Nephron progenitor cell (in vitro differentiated cells): ENCODE results near the gene ANKRD66.

Source experiments
- DNase-seq: peaks from one replicate; pipeline ENCODE4 v3.0.0; 2021
- H3K27ac Mint-ChIP-seq: 2 replicates; pipeline ENCODE4 v1.8.0; 2021; ENCODE audit warnings: mild to moderate bottlenecking, moderate library complexity, mixed read lengths
- H3K27me3 Mint-ChIP-seq: 2 replicates; pipeline ENCODE4 v1.8.0; 2021; ENCODE audit warnings: mild to moderate bottlenecking, low read depth, mixed read lengths; ENCODE audit not compliant: poor library complexity
- H3K36me3 Mint-ChIP-seq: 2 replicates; pipeline ENCODE4 v1.8.0; 2021; ENCODE audit warnings: low read depth, mixed read lengths
- H3K4me1 Mint-ChIP-seq: 2 replicates; pipeline ENCODE4 v1.8.0; 2021; ENCODE audit warnings: mixed read lengths
- H3K4me3 Mint-ChIP-seq: 2 replicates; pipeline ENCODE4 v1.8.0; 2021; ENCODE audit warnings: mild to moderate bottlenecking, moderate library complexity, mixed read lengths
- H3K9me3 Mint-ChIP-seq: 2 replicates; pipeline ENCODE4 v1.8.0; 2021; ENCODE audit warnings: mild to moderate bottlenecking, moderate library complexity, mixed read lengths
- CTCF ChIP-seq: fragments of 200-600 bp; sonication (generic); IDR thresholded peaks from 2 replicates; pipeline ENCODE4 v1.5.0; 2021; ENCODE audit warnings: antibody characterized with exemption

ANKRD66 gene

GRCh38 chr6:46746696-46747095, at the start of gene ANKRD66:
Gene ANKRD66, plus strand, starts transcription at chr6:46746933. Its CDS starts 5,016 bp downstream, at chr6:46751949.
- H3K4me1 Mint-ChIP-seq, result no peaks in the 10 kb centered on the region
- H3K9me3 Mint-ChIP-seq, result no peaks in the 10 kb centered on the region
- DNase-seq, result peak; percentile 10
- no peak within 1 kb of the TSS for H3K4me3 Mint-ChIP-seq
- H3K36me3 Mint-ChIP-seq, result no peaks in the 10 kb centered on the region
- no peak for TF ChIP-seq CTCF
- H3K27ac Mint-ChIP-seq, result peak within 1 kb of the TSS; percentile 1
- H3K27me3 Mint-ChIP-seq, result peaks cover 6% of the 10 kb centered on the region

GRCh38 chr6:46699970-46700369, 46.8 kb upstream of the ANKRD66 start:
- H3K36me3 Mint-ChIP-seq, result no peaks in the 10 kb centered on the region
- H3K27me3 Mint-ChIP-seq, result peaks cover 9% of the 10 kb centered on the region
- no peak overlapping the region for H3K4me3 Mint-ChIP-seq
- peaks cover 6% of the 10 kb centered on the region for H3K4me1 Mint-ChIP-seq
- H3K9me3 Mint-ChIP-seq, result no peaks in the 10 kb centered on the region
- no peak for TF ChIP-seq CTCF
- no peak overlapping the region for H3K27ac Mint-ChIP-seq
- DNase-seq, result no peak

- no peak for DNase-seq
- Mint-ChIP-seq H3K36me3 (no peaks in the 10 kb centered on the region), H3K27ac (no peak overlapping the region), H3K27me3 (peaks cover 9% of the 10 kb centered on the region), H3K4me3 (no peak overlapping the region), H3K4me1 (peaks cover 19% of the 10 kb centered on the region), H3K9me3 (peaks cover 5% of the 10 kb centered on the region)
- TF ChIP-seq CTCF, result no peak
Measured at GRCh38 chr6:46704562-46704961, 42.2 kb upstream of the ANKRD66 start.

- no peak for DNase-seq
- Mint-ChIP-seq H3K27ac (no peak overlapping the region), H3K27me3 (peaks cover 13% of the 10 kb centered on the region), H3K4me3 (no peak overlapping the region), H3K4me1 (peaks cover 19% of the 10 kb centered on the region), H3K9me3 (peaks cover 5% of the 10 kb centered on the region), H3K36me3 (no peaks in the 10 kb centered on the region)
- no peak for TF ChIP-seq CTCF
Measured at GRCh38 chr6:46706464-46706863, 40.3 kb upstream of the ANKRD66 start.

- no peak for DNase-seq
- Mint-ChIP-seq H3K36me3 (no peaks in the 10 kb centered on the region), H3K27ac (no peak overlapping the region), H3K27me3 (peaks cover 4% of the 10 kb centered on the region), H3K4me1 (no peaks in the 10 kb centered on the region), H3K9me3 (peaks cover 5% of the 10 kb centered on the region), H3K4me3 (no peak overlapping the region)
- no peak for TF ChIP-seq CTCF
Measured at GRCh38 chr6:46711491-46711890, 35.2 kb upstream of the ANKRD66 start.

- H3K4me1 Mint-ChIP-seq, result no peaks in the 10 kb centered on the region
- H3K4me3 Mint-ChIP-seq, result no peak overlapping the region
- H3K27me3 Mint-ChIP-seq, result peaks cover under 1% of the 10 kb centered on the region
- H3K36me3 Mint-ChIP-seq, result no peaks in the 10 kb centered on the region
- no peaks in the 10 kb centered on the region for H3K9me3 Mint-ChIP-seq
- no peak for TF ChIP-seq CTCF
- no peak overlapping the region for H3K27ac Mint-ChIP-seq
- DNase-seq, result no peak
Measured at GRCh38 chr6:46715141-46715540, 31.6 kb upstream of the ANKRD66 start.
